ENCODE measurements around the gene ITGBL1.

- TF ChIP-seq POLR2A (IDR thresholded peaks at IDR 0.05; ENCODE audit: low read depth, low read length), result no peak
- TF ChIP-seq EZH2 (IDR thresholded peaks at IDR 0.05; ENCODE audit: borderline replicate concordance, low read depth, low read length, severe bottlenecking), result no peak
- TF ChIP-seq CTCF (IDR thresholded peaks at IDR 0.05; ENCODE audit: extremely low read depth in 1 of 2, insufficient read depth in 1 of 2, low read depth in 1 of 2, low read length in 2 of 2), result no peak
Measured at GRCh38 chr13:101673360-101674105, 221.1 kb downstream of the ITGBL1 start.

Data from endothelial cell of umbilical vein (primary cell).